HG02588 (cell line): ENCODE results near the gene TFAP2B.

ENCODE experiments used
- ATAC-seq: cut with Tn5 transposase; IDR thresholded peaks from one replicate; pipeline ENCODE4 v1.9.1; 2021; ENCODE audit warnings: mild to moderate bottlenecking, moderate library complexity; ENCODE audit not compliant: unreplicated experiment

The TFAP2B gene

DNA sequence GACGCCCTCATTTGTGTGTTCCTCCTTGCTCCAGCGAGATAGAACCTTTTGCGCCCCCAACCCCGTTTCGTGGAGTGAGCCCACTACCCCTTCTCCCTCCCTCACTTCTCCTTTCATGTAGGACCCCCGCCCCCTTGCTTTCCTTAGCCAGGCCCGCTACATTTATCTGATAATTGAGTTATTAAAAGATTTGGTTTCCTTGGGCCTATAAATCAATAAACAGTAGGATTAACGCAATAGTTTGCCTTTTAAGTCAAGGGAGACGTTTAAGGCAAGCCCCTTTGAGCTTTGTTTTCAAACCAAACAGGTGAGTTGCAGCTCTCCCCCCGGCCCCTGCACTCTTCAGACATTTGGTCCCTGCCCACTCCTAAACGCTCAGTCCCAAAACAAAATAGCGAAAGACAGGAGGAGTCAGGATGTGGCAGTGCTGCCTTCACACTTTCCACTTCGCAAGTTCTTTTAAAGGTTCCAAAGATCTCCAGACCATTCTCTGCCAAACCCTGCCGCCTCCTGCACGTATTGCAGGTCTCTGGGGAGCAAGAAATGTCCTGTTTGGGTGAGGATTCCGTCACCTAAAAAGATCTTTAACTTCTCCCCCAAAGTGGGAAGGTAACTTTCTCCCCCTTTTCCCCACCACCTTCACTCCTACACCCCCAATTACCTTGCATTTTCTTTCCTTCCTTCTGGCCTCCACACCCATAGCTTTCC is 27.6 kb downstream of the TFAP2B start:
- no peak for ATAC-seq

- ATAC-seq, result no peak
Observed at GRCh38 chr6:50846852-50847155, 28.1 kb downstream of the TFAP2B start.

DNA sequence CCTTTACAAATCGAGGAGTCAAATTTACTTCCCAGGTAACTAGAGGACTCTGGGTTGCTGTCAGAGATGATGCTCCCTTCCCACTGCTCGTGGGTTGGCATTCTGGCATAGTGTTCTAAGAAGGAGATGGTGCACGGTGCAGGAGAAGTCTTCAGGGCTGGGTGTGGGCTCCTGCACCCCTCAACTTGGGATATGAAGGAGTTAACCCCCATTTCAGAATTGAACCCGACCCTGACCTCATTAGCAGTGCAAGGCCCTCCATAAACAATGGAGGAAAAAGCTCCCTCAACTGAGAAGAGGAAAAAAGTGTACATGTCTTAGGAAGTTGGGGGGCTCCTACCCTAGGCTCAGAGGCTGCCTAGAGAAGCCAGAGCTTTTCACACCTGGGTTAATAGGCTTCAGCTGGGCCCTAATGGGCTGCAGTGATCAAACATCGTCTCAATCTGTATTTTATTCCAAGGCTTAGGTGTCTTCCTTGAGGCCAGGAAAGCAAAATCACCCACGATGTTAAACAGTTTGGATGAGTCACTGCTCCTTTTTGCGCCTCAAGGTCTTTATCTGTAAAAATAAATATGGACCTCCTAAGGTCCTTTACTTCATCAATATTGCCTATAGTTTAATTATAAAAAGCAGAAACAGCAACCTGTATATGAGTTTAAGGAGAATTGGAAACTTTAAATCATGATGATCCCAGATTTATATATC is 29.4 kb downstream of the TFAP2B start:
- no peak for ATAC-seq

GRCh38 chr6:50848989-50849795 is 30.5 kb downstream of the TFAP2B start:
- ATAC-seq, result no peak

- no peak for ATAC-seq
Observed at GRCh38 chr6:50849796-50850180, 31.1 kb downstream of the TFAP2B start.

DNA sequence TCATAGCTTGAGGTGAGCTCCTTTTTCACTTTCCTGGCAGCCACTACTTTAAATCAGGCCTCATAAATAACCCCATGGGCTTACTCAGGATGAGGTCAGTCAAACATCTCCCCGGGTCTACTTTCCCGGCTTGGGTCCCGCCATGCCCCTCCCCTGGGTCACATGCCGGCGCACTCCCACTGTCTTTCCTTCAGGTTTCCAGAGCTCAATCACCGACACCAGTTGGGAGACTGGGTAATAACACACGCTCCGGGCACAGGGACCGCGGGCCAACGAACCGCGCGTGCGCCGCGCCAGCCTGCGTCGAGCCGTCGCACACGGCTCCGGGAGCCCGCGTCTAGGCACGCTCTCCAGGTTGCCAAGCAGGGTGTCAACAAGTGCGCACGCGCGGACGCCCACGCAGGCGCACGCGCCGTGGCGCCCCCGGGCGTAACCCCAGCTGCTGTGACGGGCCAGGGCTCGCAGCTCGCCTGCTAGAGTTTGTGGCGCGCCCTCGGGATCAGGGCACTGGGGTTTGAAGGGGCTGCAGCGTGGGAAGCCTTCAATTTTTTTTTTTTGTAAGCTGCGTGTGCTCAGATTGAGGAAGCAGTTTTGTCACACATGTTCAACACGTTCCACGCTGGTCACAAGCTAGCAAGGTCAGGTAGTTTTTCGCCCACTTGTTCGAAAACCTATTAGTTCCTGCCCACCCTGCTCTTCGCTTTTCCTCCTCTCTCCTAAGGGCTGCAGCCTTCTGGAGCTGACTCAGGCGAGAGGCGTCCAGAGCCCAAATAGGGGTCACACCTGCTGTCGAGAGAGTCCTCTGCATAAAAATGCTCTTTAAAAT is 31.8 kb downstream of the TFAP2B start:
- ATAC-seq, result no peak

GRCh38 chr6:50851049-50851845 is 32.6 kb downstream of the TFAP2B start:
- no peak for ATAC-seq

DNA sequence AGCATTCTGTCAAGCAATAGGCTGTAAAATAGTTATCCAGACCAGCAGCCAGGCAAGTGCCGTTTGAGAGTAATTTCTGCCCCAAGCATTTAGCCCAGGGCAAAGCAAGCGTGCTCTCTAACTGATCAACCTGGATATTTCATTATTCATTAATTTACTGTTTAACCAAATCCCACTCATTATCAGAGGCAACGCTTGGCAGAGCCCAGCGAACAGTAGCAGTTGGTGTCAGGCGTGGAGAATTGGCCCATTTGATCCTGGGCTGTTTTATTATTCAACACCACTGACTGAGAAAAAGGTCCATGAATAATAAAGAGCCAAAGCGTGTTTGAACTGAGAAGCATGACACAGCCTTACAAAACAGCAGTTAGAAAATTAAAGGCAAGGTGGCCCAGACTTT is 35.3 kb downstream of the TFAP2B start:
- no peak for ATAC-seq

- ATAC-seq, result no peak
Observed at GRCh38 chr6:50861692-50862091, 43.0 kb downstream of the TFAP2B start.

DNA sequence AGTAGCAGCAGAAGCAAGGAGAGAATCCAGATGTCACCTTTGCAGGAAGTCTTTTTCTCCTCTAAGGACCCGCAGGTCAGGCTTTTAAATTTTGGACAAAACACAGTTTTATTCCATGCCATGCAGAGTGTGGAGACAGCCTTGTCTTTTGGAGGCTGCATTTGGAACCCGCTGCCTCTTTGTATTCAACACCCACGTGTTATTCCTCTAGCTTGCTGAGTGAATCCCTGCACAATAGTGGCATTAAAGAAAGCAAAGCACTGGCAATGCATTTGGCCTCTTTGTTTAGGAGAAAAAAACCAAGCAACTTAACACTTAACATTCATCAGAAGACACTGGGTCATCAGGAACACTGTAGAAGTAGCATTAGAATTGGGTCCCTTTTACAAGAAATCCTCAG is 43.5 kb downstream of the TFAP2B start:
- no peak for ATAC-seq

- no peak for ATAC-seq
Observed at GRCh38 chr6:50864601-50865000, 45.9 kb downstream of the TFAP2B start.

DNA sequence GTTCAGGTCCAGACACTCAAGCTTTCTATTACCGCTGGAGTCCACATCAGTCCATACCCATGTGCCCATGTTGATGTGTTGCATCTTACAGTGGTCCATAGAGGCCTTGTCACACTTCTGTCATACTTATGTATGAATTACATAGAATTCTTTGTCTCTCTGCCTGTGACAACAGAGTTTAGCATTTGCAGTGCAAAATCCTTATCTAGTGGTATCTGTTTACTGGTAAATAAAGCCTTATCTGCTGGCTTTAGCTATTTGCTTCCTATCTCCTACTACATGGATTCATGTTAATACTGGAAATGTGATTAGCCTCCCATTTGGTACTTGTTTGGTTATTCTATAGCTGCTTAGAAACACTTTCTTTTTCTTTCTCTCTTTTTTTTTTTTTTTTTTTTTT is 49.8 kb downstream of the TFAP2B start:
- ATAC-seq, result no peak

DNA sequence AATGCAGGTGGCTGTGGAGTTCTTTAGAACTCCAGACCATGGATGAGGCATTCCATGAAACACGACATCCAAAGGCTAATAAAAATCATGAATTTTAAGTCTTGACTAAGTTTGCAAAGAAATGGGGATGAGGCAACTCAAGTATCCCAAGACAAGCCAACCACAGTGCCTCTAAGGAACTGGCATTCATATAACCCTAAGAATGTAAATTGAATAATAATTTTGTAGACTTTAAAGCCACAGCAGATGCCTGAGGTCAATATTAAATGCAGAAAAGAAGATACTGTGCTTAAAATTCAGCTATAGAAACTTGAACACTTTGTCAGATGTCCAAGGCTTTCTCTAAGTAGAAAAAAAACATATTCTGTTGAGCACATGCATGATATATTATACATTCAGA is 54.5 kb downstream of the TFAP2B start:
- ATAC-seq, result no peak

DNA sequence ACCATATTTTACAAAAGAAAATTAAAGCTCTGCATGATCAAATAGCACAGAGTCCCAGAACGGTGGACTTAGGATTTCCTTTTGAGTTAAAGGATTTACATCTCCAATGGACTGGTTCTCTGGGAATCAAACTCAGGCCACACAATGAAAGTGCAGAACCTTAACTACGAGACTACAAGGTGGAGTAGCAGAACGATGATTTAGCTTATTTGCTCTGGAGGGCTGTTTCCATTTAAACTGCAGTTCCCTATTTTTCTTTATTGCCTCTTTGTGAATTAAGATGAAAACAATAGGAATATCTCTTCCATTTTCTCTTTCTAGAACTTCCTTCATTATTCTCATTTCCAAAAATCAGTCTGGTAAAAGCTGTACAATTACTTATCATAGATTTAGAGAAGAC is 65.7 kb downstream of the TFAP2B start:
- no peak for ATAC-seq

DNA sequence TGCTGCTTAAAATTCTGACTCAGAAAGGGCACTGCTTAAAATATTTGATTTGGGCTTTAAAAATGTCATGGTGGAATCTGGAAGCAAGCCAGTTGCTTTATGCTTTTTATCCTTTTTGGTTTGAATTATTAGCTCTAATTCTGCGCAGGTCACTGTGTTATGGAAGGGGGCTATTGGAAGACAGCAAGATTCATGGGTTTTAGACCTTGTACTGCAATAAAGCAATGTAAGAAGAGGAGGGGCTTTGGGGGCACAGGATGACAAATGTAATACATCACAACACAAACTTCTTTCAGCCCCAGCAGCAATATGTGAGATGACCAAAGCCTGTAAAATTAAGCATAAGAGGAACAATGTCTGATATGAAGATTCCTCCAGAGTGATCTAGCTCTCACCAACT is 68.4 kb downstream of the TFAP2B start:
- no peak for ATAC-seq

- ATAC-seq, result no peak
Observed at GRCh38 chr6:50889497-50889896, 70.8 kb downstream of the TFAP2B start.

DNA sequence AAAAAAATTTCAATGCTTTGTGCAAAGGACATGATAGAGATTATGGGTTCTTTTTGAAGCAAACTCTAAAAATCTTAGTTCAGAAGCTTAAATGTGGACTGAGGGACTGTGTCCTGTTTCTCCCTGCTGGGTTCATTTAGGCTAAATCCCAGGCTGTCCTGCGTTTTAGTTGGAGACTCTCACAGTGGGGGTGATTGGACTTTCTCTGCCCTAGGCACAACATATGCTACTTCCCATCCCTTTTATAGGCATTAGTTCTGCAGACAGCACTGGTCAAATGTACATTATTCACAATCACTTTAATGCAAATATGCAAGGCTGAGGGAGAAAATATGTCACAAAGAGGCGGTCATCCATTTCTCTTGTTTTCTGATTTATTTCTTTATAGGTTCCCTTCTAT is 71.3 kb downstream of the TFAP2B start:
- no peak for ATAC-seq

- ATAC-seq, result no peak
Observed at GRCh38 chr6:50890579-50890978, 71.9 kb downstream of the TFAP2B start.

DNA sequence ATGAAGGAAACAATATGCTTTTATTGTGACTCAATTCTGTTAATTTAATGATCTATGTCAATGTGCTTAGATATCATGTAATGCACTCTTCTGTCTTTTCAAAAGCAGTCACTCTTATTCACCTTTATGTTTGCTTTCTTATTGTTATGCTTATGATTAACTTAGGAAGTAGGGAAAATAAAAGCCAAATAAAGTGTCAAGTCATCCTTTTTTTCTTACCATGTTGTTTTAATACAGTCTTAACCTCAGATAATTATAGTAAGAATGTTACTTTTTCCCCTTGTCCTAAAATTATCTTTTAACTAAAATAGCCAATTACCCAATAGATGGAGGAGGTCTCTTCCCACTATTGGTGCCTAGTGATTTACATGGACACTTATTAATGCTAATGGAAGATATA is 72.6 kb downstream of the TFAP2B start:
- no peak for ATAC-seq
